PC-9 (cell line): ENCODE measurements around the gene RXRA.

Experiments
- EZH2 ChIP-seq: fragments of 200-600 bp; sonication (generic); IDR thresholded peaks from 2 replicates; pipeline ENCODE4 v1.8.0; 2017; ENCODE audit warnings: antibody characterized with exemption, low read depth
- TF ChIP-seq, protein P1 (sequence below): fragments of 200-600 bp; sonication (generic); conservative IDR thresholded peaks from 2 replicates; pipeline ENCODE4 v1.6.1; 2017; ENCODE audit warnings: mixed run types, antibody characterized with exemption, mild to moderate bottlenecking, moderate library complexity

DNA sequence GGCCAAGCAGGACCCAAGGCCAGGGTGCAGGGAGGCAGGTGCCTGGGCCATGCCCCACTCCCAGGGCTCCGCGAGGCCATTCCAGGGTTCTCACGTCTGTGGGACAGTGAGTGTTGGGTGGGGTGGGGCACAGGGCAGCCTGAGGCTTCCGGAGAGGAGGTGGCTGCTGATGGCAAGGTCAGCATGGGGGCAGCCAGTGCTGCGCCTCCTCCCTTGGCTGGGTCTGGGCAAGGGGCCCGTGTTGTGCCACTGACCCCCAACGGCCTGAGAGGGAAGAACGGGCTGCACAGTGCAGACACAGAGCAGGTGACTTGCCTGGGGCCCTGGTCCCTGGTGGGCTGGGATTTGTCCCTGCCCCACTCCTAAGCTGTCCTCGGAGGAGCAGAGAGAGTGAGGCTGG, 82.1 kb downstream of the RXRA start:
- TF ChIP-seq, protein P1, sequence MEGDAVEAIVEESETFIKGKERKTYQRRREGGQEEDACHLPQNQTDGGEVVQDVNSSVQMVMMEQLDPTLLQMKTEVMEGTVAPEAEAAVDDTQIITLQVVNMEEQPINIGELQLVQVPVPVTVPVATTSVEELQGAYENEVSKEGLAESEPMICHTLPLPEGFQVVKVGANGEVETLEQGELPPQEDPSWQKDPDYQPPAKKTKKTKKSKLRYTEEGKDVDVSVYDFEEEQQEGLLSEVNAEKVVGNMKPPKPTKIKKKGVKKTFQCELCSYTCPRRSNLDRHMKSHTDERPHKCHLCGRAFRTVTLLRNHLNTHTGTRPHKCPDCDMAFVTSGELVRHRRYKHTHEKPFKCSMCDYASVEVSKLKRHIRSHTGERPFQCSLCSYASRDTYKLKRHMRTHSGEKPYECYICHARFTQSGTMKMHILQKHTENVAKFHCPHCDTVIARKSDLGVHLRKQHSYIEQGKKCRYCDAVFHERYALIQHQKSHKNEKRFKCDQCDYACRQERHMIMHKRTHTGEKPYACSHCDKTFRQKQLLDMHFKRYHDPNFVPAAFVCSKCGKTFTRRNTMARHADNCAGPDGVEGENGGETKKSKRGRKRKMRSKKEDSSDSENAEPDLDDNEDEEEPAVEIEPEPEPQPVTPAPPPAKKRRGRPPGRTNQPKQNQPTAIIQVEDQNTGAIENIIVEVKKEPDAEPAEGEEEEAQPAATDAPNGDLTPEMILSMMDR: no peak
- TF ChIP-seq EZH2: no peak
